Caki2 (cell line): Measurements from ENCODE around the gene MYL7. TPM values are rescaled to one million over a fixed set of nuclear protein-coding genes. Genes with fewer than 3 reads are reported as not detected.

Experiments used
- DNase-seq: peaks from one replicate; pipeline ENCODE4 v3.0.0-alpha.2; 2015; ENCODE audit warnings: low read depth
- in situ Hi-C: cut with HindIII; loops from 2 replicates; pipeline ENCODE4 v1.10.0; 2016; ENCODE audit warnings: low sequenced_read_pairs, low pct_unique_long_range_greater_than_20kb, mixed read lengths
- total RNA-seq: library from RNA; depleted of rRNA; stranded (reverse); fragments of >200 nt; shearing (Covaris generic); gene quantifications from 2 replicates; pipeline ENCODE4 v1.2.3, GENCODE V29; 2014; ENCODE audit warnings: low replicate concordance

MYL7 gene
- total RNA-seq, 1 experiment from 2014 or later, result not detected

DNA sequence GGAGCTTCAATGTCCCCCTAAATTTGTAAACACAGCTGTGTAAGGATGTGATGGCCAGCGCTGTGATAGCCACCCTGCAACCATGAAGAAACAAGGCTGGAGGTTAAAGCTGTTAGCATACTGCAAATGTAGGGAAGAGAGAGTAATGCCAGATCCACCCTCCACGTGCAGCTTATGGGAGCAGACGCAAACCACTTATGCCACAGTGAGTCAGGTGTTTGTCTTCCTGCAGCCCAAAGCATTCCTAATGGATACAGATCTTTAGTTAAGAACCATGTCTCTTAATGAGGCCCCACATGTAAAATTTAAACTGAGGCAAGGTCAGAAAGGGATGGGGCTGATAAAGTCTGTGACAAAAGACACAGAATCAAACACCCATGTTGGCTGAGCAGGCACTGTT lies 13.6 kb upstream of the MYL7 start:
- in situ Hi-C loops, result no loop called here
- no peak for DNase-seq

DNA sequence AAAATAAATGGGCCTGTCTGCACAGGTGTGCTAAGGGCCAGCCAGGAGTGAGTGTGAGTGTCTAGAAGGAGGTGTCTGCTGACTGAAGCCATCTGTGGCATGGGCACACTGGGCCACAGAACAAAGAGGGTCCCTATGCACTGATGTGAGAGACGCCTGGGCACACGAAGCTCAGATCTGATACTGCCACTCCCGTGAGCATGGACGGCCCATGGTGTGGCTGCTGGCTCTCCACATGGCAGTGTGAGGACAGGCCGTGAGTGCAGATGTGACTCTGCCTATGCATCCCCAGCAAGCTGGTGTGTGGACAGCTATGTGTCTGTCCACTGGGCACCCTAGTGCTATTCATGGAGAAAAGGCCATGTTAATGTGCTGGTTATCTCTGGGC lies 12.8 kb upstream of the MYL7 start:
- DNase-seq, result no peak
- in situ Hi-C loops, result no loop called here

GRCh38 chr7:44152971-44153947 lies 12.1 kb upstream of the MYL7 start:
- in situ Hi-C loops, result no loop called here
- no peak for DNase-seq

GRCh38 chr7:44151956-44152355 lies 10.8 kb upstream of the MYL7 start:
- DNase-seq, result no peak
- in situ Hi-C loops, result no loop called here

- no peak for DNase-seq
- in situ Hi-C loops, result no loop called here
Measured at GRCh38 chr7:44150966-44151941, 10.1 kb upstream of the MYL7 start.

- DNase-seq, result peak; percentile 50
- in situ Hi-C loops, result no loop called here
Measured at GRCh38 chr7:44150466-44150832, 9.3 kb upstream of the MYL7 start.

- DNase-seq, result no peak
- in situ Hi-C loops, result no loop called here
Measured at GRCh38 chr7:44149571-44150465, 8.7 kb upstream of the MYL7 start.

- in situ Hi-C loops, result no loop called here
- DNase-seq, result no peak
Measured at GRCh38 chr7:44148961-44149536, 7.9 kb upstream of the MYL7 start.

- in situ Hi-C loops, result no loop called here
- DNase-seq, result no peak
Measured at GRCh38 chr7:44148166-44148565, 7.0 kb upstream of the MYL7 start.

DNA sequence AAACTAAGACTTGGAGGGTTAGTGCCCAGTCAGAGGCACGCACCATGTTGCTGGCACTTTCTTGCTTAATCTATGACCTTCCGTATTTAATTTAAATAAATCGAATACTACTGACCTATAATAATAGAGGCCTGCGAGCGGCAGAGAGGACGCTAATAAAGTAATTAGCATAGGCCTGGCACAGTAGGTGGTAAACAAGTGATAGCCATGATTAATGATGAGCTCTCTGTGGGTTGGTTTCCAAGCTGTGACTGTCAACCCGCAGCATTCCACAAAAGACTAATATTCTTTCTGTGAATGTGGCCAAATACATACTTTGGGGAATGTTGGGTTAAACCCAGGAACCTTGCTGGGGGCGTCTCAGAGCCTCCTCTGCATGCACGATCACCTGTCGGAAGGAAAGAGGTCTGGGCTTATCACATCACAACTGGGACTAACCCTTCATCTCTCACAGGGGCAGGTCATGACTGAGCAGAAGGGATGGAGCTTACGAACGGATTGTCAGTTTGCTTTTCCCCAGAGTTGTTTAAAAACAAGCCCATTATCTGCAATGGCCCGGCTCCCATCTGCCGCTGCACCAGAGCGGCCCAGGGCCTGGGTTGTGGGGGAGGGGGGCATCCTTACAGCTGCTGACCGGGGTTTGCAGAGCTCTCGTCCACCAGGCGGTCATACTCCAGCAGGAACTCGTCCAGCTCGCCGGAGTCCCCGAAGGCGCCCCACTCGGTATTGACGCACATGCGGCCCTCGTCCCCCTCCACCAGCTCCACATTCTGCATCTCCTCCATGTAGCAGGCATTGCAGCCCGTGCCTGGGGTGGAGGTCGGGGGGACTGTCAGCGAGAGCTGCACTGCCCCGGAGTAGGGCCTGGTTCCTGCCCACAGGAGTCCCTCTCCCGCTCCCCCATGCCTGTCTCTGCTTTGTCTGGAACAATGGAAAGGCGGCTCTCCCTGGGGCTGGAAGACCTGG lies 6.2 kb upstream of the MYL7 start:
- DNase-seq, result no peak
- in situ Hi-C loops, result no loop called here

- in situ Hi-C loops, result no loop called here
- DNase-seq, result no peak
Measured at GRCh38 chr7:44145969-44146911, 5.1 kb upstream of the MYL7 start.

DNA sequence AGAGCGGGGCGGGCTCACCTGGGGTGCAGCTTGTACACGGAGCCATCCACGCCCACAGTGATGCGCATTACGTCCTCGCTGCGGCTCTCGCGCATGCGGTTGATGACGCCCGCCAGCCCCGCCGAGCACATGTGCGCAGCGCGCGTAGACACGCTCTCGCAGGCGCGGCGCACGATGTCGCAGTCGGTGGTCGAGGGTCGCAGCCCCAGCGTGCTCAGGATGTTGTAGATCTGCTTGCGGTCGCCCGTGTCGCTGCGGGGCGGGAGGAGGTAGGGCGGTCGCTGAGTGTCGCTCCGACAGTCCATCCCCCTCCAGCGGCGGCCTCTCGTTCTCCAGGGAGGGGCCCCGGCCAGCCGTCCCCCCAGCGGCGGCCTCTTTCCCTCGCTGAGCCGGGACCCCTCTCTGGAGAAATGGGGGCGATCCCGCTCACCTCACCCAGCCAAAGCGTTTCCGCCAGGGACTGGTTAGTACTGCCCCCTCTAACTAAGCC lies 4.4 kb upstream of the MYL7 start:
- in situ Hi-C loops, result no loop called here

DNA sequence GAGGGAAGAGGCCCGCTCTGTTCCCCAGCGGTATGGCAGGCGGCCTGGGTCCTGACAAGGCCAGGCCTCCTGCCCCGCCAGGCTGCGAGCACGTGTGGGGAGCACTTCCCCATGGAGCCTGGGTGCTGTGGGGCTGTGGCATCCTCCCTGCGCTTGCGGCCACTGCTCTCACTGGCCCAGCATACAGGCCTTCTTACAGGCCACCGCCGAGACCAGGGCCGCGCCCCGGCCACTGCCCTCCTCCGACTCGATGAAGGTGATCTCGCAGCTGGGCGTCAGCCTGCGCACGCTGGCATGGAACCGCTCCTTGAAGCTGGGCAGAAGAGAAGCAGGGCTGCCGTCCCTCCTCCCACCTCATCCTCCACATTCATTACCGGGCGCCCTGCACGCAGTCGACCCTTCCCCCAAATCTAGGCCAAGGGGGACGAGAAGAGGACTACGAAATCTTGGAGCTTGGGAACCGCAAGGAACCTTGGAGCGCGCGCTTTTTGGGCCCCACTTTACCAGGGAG lies 3.9 kb upstream of the MYL7 start:
- DNase-seq, result no peak
- in situ Hi-C loops, result no loop called here

More for the DNA sequence above, 4.4 kb upstream of the MYL7 start:
- no peak for DNase-seq

DNA sequence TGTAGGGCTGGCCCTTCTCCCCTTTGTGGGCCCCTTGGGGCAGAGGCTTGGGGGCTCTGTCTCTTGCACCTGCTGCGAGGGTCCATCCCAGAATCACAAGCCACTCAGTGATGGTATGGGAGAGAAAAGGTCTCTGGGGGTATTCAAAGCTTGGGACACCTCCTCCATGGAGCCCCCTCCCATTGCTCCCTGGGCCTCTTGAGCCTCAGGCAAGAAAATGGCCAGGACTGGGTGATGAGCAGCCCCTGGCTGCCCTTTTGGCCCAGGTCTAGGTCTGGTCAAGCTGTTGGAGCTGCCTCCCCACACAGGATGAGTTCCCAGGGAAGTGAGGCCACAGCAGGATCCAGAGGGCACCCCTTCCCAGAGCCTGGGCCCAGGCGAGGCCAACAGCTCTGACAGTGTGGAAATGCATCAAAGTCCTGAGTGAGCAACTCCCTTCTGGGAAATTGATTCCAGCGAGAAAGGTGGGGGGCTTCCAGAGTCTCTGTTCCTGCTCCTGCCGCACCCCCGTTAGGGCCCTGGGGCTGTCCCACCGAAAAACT lies 3.4 kb upstream of the MYL7 start:
- in situ Hi-C loops, result no loop called here
- no peak for DNase-seq

GRCh38 chr7:44143646-44144250 lies 2.6 kb upstream of the MYL7 start:
- DNase-seq, result no peak

More at GRCh38 chr7:44143646-44144250, 2.6 kb upstream of the MYL7 start:
- in situ Hi-C loops, result no loop called here
